GM21737 (cell line): Measurements from ENCODE around the gene CEP89.
"Not testable (repeated sequence)": the region's sequence is repeated elsewhere in the genome, so short reads cannot be mapped to it uniquely, and the experiment has no call there.

Experiments
- ATAC-seq: cut with Tn5 transposase; IDR thresholded peaks from one replicate; pipeline ENCODE4 v1.9.1; 2021; ENCODE audit warnings: mild to moderate bottlenecking, moderate library complexity; ENCODE audit not compliant: unreplicated experiment

The CEP89 gene

GRCh38 chr19:32896516-32897214 is 75.1 kb downstream of the CEP89 start:
- ATAC-seq, result no peak

- no peak for ATAC-seq
These were observed 76.4 kb downstream of the CEP89 start for GRCh38 chr19:32895384-32895783.

- no peak for ATAC-seq
These were observed 80.1 kb downstream of the CEP89 start for GRCh38 chr19:32891609-32892008.

GRCh38 chr19:32890841-32891240 is 80.9 kb downstream of the CEP89 start:
- ATAC-seq, result no peak

- ATAC-seq, result no peak
These were observed 81.4 kb downstream of the CEP89 start for GRCh38 chr19:32890326-32890725.

GRCh38 chr19:32889137-32889934 is 82.4 kb downstream of the CEP89 start:
- ATAC-seq, result no peak

- ATAC-seq, result no peak
These were observed 84.1 kb downstream of the CEP89 start for GRCh38 chr19:32887572-32888215.

GRCh38 chr19:32886241-32886640 is 85.5 kb downstream of the CEP89 start:
- ATAC-seq, result no peak

- not testable (repeated sequence) for ATAC-seq
These were observed 86.5 kb downstream of the CEP89 start for GRCh38 chr19:32885255-32885654.

- no peak for ATAC-seq
These were observed 90.0 kb downstream of the CEP89 start for GRCh38 chr19:32881766-32882165.

GRCh38 chr19:32880622-32881021 is 91.1 kb downstream of the CEP89 start:
- ATAC-seq, result no peak

- ATAC-seq, result no peak
These were observed 92.0 kb downstream of the CEP89 start for GRCh38 chr19:32879741-32880140.

- ATAC-seq, result no peak
These were observed 92.8 kb downstream of the CEP89 start for GRCh38 chr19:32878988-32879387.

- no peak for ATAC-seq
These were observed 93.6 kb downstream of the CEP89 start for GRCh38 chr19:32877977-32878745.

- no peak for ATAC-seq
These were observed 94.3 kb downstream of the CEP89 start for GRCh38 chr19:32877323-32877912.

- ATAC-seq, result no peak
These were observed 94.9 kb downstream of the CEP89 start for GRCh38 chr19:32876919-32877285.

- no peak for ATAC-seq
These were observed 95.4 kb downstream of the CEP89 start for GRCh38 chr19:32876236-32876918.

GRCh38 chr19:32875428-32875827 is 96.3 kb downstream of the CEP89 start:
- ATAC-seq, result no peak

- no peak for ATAC-seq
These were observed 97.2 kb downstream of the CEP89 start for GRCh38 chr19:32874605-32875004.

GRCh38 chr19:32873247-32873959 is 98.4 kb downstream of the CEP89 start:
- ATAC-seq, result no peak
